ENCODE data around the gene BBX. TPM values are rescaled to one million over a fixed set of nuclear protein-coding genes. Genes with fewer than 3 reads are reported as not detected.

BBX gene
- total RNA-seq, 1 experiment from 2014 or later, result 73.2 TPM

DNA sequence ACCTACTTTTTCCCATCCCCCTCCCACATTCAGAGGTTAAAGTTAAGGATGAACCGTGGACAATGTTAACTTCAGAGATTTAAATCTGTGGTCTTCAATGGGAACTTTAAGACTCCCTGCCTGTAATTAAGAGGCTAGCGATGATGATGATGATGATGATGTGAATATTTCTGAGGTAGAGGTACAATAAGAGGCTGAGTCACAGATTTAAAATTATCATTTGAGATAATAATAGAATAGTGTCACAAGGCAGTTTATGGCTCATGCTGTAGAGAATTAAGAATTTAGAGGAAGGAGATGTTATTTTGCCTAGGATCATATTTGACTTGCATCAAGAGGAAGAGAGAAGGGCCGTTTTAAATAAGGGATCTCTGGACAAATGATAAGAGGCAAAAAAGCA, 146.2 kb downstream of the BBX start:
- H3K9me3 Mint-ChIP-seq (ENCODE audit: unreplicated experiment), result no peaks in the 10 kb centered on the region
- ChIA-PET CTCF (interaction anchor here (2.0 kb wide), 1 partner anchor 9 kb away, joined by 13 read pairs; no protein-coding TSS in a partner anchor), POLR2A (no interaction called here)
- H3K36me3 Mint-ChIP-seq (ENCODE audit: insufficient read depth, unreplicated experiment), result no peaks in the 10 kb centered on the region
- H3K27ac Mint-ChIP-seq (ENCODE audit: low read depth, unreplicated experiment), result no peak overlapping the region
- H3K4me3 Mint-ChIP-seq (ENCODE audit: unreplicated experiment), result no peak overlapping the region
- peaks cover 13% of the 10 kb centered on the region for H3K4me1 Mint-ChIP-seq (ENCODE audit: insufficient read depth, unreplicated experiment)
- BruUV-seq (replicated peaks), result no TSS peak
- TF ChIP-seq, protein P1, sequence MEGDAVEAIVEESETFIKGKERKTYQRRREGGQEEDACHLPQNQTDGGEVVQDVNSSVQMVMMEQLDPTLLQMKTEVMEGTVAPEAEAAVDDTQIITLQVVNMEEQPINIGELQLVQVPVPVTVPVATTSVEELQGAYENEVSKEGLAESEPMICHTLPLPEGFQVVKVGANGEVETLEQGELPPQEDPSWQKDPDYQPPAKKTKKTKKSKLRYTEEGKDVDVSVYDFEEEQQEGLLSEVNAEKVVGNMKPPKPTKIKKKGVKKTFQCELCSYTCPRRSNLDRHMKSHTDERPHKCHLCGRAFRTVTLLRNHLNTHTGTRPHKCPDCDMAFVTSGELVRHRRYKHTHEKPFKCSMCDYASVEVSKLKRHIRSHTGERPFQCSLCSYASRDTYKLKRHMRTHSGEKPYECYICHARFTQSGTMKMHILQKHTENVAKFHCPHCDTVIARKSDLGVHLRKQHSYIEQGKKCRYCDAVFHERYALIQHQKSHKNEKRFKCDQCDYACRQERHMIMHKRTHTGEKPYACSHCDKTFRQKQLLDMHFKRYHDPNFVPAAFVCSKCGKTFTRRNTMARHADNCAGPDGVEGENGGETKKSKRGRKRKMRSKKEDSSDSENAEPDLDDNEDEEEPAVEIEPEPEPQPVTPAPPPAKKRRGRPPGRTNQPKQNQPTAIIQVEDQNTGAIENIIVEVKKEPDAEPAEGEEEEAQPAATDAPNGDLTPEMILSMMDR (IDR thresholded peaks at IDR 0.05; ENCODE audit: unreplicated experiment), result no peak
- DNase-seq (ENCODE audit: unreplicated experiment), result no peak
- intact Hi-C loops (cut with micrococcal nuclease), result loop anchor here (10.0 kb wide), 1 partner anchor 94 kb away; no protein-coding TSS in a partner anchor
- H3K27me3 Mint-ChIP-seq (ENCODE audit: insufficient read depth, unreplicated experiment), result no peaks in the 10 kb centered on the region

DNA sequence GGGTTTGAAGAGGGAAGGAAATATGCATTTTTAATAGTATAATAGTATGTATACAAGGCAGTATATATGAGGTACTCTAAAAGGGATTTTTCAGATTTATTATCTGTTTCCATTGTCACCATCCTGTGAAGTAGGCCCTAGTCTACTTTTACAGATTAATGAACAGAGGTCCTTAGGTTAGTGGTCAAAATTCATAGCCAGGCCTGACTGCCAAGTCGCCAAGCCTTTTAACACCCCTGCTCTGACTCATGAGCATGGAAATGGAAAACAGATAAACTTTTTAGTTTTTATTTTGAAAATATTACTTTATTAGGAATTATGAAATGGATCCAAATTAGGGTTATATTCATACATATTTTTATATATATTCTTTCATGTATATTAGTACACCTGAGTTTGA, 146.9 kb downstream of the BBX start:
- Mint-ChIP-seq H3K27ac (ENCODE audit: low read depth, unreplicated experiment) (no peak overlapping the region), H3K9me3 (ENCODE audit: unreplicated experiment) (no peaks in the 10 kb centered on the region), H3K4me3 (ENCODE audit: unreplicated experiment) (no peak overlapping the region), H3K27me3 (ENCODE audit: insufficient read depth, unreplicated experiment) (no peaks in the 10 kb centered on the region), H3K4me1 (ENCODE audit: insufficient read depth, unreplicated experiment) (peaks cover 13% of the 10 kb centered on the region), H3K36me3 (ENCODE audit: insufficient read depth, unreplicated experiment) (no peaks in the 10 kb centered on the region)
- no TSS peak for BruUV-seq (replicated peaks)
- TF ChIP-seq, protein P1 (IDR thresholded peaks at IDR 0.05; ENCODE audit: unreplicated experiment), result no peak
- intact Hi-C loops (cut with micrococcal nuclease), result loop anchor here (10.0 kb wide), 1 partner anchor 95 kb away; no protein-coding TSS in a partner anchor
- CTCF ChIA-PET, result interaction anchor here (1.3 kb wide), 1 partner anchor 9 kb away, joined by 4 read pairs; no protein-coding TSS in a partner anchor
- DNase-seq (ENCODE audit: unreplicated experiment), result no peak
- POLR2A ChIA-PET, result interaction anchor here (0.8 to 1.0 kb wide), 2 partner anchors 8 to 12 kb away, joined by 3 to 4 read pairs; no protein-coding TSS in a partner anchor

DNA sequence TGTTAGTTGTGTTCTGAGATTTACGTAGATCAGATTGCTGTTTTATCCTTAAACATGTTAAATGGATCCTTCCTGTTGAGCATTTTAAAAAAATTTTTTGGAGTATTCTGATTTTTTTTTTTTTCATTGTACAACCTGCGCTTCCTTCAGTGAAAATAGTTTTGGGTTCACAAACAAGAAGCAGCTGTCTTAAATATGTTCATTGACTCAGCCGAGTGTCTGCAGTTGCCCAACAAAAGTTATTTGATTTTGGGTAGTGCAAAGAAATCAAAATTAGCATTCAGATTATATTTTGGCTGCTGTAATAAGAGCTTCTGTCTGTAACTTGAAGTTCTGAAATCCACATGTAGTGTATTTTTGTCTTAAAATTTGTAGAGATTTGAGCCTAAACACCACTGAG, 148.2 kb downstream of the BBX start:
- Mint-ChIP-seq H3K36me3 (ENCODE audit: insufficient read depth, unreplicated experiment) (no peaks in the 10 kb centered on the region), H3K27me3 (ENCODE audit: insufficient read depth, unreplicated experiment) (no peaks in the 10 kb centered on the region), H3K4me1 (ENCODE audit: insufficient read depth, unreplicated experiment) (peaks cover 13% of the 10 kb centered on the region), H3K9me3 (ENCODE audit: unreplicated experiment) (no peaks in the 10 kb centered on the region), H3K4me3 (ENCODE audit: unreplicated experiment) (no peak overlapping the region), H3K27ac (ENCODE audit: low read depth, unreplicated experiment) (no peak overlapping the region)
- POLR2A ChIA-PET, result interaction anchor here (1.0 kb wide), 1 partner anchor 9 kb away, joined by 3 read pairs; no protein-coding TSS in a partner anchor
- TF ChIP-seq, protein P1 (IDR thresholded peaks at IDR 0.05; ENCODE audit: unreplicated experiment), result no peak
- DNase-seq (ENCODE audit: unreplicated experiment), result no peak
- intact Hi-C loops (cut with micrococcal nuclease), result no loop called here
- no TSS peak for BruUV-seq (replicated peaks)
- CTCF ChIA-PET, result interaction anchor here (0.5 to 1.3 kb wide), 10 partner anchors 9 to 257 kb away, joined by 3 to 6 read pairs (median 3); no protein-coding TSS in a partner anchor

DNA sequence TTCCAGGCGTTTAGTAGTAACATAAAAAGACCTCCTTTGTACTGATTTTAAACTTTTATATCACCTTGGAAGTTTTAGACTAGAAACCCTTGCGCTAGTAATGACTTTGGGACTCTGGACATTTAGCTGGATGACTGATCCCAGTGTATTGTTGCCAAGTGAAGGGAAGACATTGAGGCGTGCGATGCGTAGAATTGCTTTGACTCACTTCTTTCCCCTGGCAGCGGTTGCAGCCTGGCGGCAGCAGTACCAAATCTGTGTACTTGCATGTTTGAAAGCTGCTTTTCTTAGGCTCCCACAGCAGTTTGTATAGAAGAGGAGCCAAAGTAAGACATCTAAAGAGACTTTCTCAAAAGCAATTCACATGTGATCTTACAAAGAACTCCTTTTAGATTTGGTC, 151.6 kb downstream of the BBX start:
- peaks cover under 1% of the 10 kb centered on the region for H3K4me1 Mint-ChIP-seq (ENCODE audit: insufficient read depth, unreplicated experiment)
- no peaks in the 10 kb centered on the region for H3K9me3 Mint-ChIP-seq (ENCODE audit: unreplicated experiment)
- no TSS peak for BruUV-seq (replicated peaks)
- no peaks in the 10 kb centered on the region for H3K27me3 Mint-ChIP-seq (ENCODE audit: insufficient read depth, unreplicated experiment)
- ChIA-PET POLR2A (interaction anchor here (0.9 kb wide), 1 partner anchor 10 kb away, joined by 4 read pairs; no protein-coding TSS in a partner anchor), CTCF (interaction anchor here (0.9 to 8.9 kb wide), 7 partner anchors 12 to 253 kb away, joined by 3 to 119 read pairs (median 53); no protein-coding TSS in a partner anchor)
- intact Hi-C loops (cut with micrococcal nuclease), result no loop called here
- TF ChIP-seq, protein P1 (IDR thresholded peaks at IDR 0.05; ENCODE audit: unreplicated experiment), result no peak
- no peaks in the 10 kb centered on the region for H3K36me3 Mint-ChIP-seq (ENCODE audit: insufficient read depth, unreplicated experiment)
- H3K4me3 Mint-ChIP-seq (ENCODE audit: unreplicated experiment), result no peak overlapping the region
- H3K27ac Mint-ChIP-seq (ENCODE audit: low read depth, unreplicated experiment), result no peak overlapping the region
- no peak for DNase-seq (ENCODE audit: unreplicated experiment)
